ENCODE results near the gene ERC2. TPM values are rescaled to one million over a fixed set of nuclear protein-coding genes. Genes with fewer than 3 reads are reported as not detected.

Gene ERC2
- total RNA-seq, 1 donor from 2014 or later: 1.1 TPM

DNA sequence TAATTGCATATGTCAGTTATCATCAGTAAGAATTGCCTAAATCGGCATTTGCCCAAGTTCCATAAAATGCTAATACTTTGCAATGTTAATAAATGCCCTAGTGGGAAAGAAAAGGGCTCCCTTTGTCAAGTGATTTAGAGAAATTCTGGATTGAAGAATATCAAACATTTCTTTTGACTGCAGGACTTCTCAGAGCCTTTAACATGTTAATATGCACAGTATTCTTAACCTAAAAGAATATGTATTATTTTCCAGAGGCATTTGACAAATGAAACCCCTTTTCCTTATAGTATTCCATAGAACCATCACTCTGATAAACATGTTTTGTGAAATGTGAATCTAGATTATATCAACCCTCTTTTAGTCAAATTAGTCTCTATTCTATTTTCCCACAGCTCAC is 529.0 kb downstream of the ERC2 start:
- no peak for DNase-seq (ENCODE audit: low spot score)

DNA sequence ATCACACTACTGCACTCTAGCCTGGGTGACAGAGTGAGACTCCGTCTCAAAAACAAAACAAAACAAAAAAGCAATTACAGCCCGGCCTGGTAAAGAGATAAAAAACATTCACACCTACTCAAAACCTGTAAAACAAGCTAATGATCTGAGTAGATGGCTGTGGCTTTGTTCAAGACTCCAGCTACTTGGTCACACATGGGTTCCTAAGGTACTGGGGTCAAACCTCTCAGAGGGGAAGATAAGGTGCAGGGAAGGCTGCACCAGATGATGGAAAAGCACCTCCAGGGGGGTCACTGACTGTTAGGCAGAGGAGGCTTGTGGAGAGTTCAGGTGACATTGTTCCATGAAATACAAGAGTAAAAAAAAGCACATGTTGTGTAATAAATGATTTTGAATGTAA is 531.0 kb downstream of the ERC2 start:
- no peak for DNase-seq (ENCODE audit: low spot score)

DNA sequence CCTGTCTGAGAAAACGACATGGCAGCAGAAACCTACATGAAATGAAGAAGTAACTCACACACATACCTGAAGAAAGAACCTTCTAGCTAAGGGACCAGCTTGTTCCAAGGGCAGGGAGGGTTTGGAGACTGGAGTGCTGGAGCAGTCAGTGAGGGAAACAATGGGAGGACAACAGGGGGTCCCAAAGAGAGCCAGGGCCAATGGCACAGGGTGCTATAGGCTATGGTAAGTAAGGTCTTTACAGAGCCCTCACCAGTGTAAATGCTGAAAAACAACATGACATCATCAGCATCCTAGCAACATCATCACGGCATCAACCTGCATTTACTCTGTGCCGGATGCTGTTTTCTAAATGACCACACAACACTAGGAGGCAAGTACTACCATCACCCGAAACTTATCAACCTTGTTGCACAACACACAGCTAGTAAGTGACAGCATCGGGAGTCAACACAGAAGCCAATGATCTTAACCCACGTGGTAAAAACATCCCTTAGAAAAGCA is 531.7 kb downstream of the ERC2 start:
- no peak for DNase-seq (ENCODE audit: low spot score)

DNA sequence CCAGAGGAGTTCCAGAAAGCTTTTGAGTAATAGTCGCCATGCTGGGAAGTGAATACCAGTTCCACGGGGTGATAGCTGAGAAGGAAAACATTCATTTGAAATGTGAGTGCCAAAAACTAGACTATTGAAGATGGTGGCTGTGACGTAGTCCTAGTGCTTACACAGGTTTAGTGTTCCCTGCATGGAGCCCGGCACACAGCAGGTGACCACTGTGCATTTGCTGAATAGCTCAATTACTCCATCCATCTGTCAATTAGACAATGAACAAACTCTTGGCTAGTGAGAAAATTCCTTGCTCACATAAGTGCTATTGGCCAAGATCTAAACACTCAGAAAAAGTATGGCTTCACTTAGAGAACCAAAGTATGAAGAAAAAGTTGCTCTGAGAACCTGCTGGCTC is 533.0 kb downstream of the ERC2 start:
- no peak for DNase-seq (ENCODE audit: low spot score)

DNA sequence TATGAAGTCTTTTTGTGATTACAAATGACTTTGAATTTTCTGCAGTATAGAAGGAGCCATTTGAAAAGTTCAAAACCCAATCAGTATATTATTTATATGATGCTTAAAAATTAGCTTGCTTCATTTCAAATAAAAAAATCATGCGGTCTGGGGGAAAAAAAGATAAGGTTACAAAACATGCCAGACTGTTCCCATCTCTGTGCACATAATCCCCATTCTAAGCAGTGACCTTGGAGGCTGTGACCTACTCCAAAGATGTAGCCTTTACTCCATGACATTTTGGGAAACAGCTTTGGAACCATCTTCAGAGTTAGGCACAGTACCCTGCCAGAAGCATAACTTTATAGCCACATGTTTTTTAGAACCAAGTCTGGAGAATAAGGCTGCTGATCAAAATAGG is 533.5 kb downstream of the ERC2 start:
- no peak for DNase-seq (ENCODE audit: low spot score)

DNA sequence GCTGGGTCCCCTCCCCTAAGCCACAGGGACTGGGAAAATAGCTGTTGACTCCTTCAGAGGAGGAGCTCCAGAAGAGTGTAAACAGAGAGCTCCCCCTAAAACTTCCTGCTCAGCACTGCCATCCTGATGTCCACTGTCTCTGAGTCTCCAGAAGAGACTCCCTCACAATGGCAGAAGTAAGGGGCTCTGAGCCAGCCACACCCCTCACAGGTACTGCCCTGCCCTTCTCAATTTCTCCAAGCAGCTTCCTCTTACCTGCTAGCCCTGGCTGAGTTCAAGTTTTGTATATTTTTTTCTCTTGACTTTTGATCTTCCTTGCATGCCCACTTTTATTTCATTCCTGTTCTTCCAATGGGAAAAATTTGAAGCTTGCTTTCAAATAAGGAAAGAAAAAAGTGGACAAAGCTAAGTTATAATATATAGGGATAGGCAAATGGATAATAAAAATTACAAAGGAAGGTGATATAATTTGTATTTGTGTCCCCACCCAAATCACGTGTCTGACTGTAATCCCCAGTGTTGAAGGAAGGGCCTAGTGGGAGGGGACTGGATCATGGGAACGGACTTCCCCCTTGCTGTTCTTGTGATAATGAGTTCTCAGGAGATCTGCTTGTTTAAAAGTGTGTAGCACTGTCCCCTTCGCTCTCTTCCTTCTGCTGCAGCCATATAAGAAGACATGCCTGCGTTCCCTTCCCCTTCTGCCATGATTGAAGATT is 539.0 kb downstream of the ERC2 start:
- no peak for DNase-seq (ENCODE audit: low spot score)

DNA sequence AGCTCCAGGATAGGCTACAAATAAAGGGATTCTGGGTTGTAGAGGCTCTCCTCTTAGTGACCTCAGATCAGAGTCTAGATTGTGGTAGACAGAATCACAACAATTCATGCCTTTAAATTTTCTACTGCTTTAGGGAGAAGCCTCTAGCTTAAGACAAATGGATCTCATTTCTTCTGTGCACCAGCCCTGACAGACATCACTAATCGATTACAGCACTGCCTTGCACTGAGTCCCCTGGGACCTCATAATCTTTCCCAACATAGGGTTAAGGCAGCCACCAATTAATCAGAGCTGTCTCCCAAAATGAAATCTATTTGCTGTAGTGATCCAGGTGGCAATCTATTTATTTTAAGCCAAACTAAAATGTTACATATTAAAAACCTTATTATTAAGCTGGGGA is 544.6 kb downstream of the ERC2 start:
- DNase-seq (ENCODE audit: low spot score): no peak

DNA sequence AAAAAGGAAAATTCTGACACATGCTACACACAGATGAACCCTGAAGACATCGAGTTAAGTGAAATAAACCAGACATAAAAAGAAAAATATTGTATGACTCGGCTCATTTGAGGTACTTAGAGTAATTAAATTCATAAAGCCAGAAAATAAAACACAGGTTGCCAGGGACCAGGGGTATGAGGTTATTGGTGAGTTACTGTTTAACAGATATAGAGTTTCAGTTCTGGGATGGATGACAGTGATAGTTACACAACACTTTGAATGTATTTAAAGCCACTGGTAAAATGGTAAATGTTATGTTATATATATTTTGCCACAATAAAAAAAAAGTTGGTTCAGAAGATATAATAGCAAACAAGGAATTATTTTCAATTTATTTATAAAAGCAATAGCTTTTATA is 545.1 kb downstream of the ERC2 start:
- DNase-seq (ENCODE audit: low spot score): no peak

DNA sequence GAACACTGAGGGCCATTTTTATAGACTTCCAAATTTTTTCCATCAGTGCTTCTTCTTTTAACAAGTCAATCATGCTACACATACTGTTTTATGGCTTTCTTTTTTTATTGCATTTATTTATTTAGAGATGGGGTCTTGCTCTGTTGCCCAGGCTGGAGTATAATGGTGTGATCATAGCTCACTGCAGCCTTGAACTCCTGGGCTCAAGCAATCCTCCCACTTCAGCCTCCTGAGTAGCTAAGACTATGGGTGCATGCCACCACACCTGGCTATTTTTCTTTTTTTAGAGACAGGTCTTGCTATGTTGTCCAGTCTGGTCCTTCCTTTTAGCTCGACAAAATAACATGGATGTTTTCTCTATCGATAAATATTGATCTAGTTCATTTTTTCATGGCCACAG is 555.4 kb downstream of the ERC2 start:
- no peak for DNase-seq (ENCODE audit: low spot score)

DNA sequence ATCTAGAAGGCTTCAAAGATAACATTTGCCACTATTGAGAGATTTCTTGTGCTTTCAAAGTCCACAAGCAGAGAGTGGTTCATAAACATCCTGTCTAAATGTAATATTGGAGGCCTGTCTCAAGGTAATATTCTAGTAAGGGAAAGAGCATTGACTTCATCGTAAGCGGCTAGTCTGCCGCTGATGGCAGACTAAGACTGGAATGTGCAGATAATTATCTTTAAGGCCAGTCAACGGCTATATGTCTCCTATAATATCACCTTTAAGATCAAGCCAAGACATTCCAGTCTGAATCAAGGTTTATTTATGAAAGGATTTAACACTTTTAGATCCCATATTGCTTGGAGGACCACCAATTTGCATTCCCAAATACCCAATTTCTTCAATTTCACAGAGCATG is 557.0 kb downstream of the ERC2 start:
- no peak for DNase-seq (ENCODE audit: low spot score)

DNA sequence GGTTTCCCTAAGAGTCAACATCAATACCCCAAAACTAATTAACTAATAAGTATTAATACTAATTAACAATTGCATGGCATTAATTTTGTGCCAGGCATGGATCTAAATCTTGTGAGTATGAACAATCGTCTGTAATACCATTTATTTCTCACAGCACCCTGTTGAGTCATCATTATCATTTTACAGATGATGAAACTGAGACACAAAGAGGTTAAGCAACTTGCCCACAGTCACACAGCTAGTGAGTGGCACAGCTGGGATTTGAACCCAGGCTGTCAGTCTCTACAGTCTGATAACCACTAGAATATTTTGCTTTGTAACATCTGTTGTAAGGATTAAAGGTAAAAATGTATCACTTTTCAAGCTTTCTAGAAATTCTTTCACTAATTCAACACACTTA is 557.7 kb downstream of the ERC2 start:
- no peak for DNase-seq (ENCODE audit: low spot score)

DNA sequence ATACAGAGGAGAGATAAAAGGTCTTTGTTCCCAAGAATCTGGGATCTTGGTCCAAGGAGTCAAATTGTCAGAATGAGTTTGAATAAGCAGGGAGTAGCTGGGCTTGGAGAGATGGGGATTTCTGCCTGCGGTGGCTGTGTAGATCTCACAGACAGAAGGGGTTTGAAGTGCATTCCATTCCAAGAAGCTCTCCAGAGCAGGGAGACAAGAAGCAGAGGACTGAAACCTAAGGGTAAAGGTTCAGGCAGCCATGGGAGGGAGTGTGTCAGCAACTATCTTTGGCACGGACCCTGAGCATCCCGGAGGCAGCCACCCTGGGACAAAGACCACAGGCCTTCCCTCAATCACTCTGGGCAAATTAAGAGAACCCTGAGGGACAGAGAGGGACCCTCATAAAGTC is 558.9 kb downstream of the ERC2 start:
- DNase-seq (ENCODE audit: low spot score): no peak

DNA sequence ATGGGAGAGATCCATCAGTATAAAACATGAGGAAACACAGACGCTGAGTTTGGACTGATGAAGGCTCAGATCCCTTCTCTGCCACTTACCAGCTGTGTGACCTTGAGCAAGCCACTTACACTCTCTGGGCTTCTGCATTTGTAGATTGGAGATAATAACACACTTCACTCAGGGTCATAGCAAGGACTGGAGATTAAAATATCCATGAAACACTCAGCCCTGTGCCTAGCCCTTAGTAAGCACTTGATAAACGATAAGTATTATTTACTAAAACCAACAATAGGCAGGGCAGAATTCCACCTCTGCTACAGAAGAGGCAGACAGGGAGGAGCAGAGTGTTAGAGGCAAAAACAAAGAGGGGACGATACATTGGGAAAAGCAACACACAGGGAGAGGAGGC is 560.7 kb downstream of the ERC2 start:
- no peak for DNase-seq (ENCODE audit: low spot score)

DNA sequence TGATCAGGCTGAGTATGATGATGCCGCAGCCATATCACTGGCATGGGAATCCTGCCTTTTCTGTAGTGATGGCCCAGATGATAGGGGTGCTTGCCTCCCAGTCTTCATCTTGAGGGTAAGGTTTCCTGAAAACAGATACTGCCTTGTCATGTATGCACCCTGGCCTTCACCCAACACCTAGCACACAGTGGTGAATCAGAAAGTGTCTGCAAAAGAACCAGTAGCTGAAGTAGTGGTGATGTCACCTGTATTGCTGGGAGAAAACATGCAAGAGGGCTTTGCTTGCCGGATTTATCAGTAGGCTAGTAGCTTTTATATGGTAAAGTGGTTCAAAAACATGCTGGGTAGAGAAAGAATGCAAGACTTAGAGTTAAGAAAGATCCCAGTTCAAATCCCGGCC is 561.4 kb downstream of the ERC2 start:
- DNase-seq (ENCODE audit: low spot score): no peak

DNA sequence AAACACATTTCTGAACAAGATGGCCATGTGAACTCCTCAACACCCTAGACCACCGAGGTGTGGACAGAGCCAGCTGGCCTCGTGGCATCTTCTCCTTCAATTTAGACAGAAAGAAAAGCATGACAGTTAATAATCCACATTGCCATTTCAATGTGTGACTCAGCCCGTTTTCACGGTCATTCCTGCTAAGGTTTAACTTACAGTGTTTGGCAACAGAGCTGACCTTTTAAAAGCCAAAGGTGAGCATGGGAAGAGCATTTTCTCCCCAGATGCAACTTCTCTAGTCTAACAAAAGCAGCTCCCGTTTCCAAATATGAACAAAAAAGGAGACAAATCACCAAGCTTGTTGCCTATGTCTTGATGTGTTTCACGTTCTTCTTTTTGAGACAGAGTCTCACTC is 563.6 kb downstream of the ERC2 start:
- no peak for DNase-seq (ENCODE audit: low spot score)

DNA sequence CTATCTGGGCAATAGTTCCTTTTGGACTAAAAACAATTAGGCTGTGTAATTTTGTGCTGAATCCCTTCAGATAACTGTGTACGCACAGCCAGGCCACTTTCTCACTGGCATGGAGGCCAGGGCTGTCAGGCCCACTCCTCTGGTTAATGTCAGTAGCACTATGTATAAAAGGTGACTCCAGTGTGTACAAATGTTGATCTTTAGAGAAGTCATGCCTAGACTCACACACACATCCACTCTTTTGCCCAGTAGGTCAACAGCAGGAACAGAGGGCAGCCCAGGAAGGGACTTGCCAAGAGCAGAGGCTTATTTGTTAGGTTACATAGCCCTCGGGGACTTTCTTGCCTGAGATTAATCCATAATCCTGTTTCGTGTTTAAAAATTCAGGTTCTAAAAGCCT is 564.6 kb downstream of the ERC2 start:
- no peak for DNase-seq (ENCODE audit: low spot score)

DNA sequence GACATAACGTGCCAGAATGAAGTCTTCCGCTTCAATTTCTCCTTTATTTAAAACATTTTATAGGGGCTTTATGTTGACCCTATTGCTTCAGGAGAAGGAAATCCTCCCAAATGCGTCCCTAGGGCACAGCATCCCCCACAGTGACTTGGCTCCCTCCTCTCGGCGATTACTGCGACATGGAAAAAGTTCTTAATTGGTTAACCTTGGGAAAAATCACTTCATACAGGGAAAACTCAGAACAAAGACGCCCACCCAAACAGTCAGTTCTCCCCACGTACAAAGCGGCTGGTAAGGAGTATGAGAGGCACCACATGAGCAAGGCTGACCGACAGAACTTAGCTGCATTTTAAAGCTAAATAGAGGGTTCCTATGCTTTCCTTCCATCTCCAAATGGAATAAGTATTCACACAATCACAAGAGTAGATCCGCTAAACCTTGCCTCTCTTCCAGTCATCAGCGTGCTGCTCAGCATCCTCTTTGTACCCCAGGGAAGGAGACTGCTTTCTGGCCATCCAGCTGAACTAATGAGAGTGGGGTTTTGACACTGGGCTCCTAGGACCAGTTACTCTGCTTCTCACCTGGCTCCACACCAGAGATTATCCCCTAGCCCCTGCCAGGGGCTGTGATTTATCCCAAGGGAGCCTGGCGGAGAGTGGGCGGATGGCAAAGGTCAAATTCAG is 565.9 kb downstream of the ERC2 start:
- DNase-seq (ENCODE audit: low spot score): no peak

DNA sequence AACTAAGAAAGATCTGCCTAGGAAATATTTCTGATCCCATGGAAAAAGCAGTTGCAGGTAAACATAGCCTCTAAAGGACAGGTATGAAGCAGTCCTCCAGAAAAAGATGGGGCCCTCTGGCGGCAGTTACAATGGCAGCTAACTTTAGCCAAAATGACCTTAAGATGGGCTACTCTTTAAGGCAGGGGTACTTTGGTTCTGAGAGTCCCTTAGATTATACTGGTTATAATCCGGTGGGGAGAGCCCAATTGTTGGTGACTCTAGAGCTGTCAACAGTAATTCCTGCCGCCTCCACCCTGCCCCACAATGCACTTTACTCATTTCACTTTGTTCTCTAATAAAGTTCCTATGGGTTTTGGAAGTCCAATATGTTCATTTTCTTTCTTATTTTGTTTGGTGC is 568.4 kb downstream of the ERC2 start:
- no peak for DNase-seq (ENCODE audit: low spot score)

DNA sequence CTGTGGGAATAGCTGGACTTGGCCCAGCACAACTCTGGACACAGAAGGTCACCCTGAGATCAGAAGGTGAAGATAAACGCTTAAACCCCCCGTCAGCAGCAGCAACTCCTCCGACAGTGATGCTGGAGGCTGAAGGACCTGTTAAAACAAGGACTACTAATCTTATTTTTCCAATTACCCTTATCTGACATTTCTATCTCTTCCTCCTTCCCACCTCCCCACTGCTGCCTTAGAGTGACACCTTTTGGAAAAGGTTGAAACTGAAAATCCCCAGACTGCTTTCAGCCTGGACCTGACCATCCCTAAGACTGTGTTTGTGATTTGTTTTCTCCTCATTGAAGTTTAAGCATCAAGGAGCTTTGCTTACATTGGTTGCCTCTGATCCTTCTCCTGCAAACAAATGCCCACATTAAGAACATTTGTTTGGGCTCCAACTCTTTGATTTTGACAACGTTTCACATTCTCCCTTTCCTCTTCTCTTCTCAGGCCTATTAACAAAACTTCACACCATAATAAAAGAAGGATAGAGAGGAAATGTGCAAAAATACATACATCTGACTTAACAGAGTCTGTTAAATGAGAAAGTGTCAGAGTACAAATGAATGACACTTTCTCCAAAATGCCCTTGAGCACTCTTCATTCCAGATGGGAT is 570.6 kb downstream of the ERC2 start:
- no peak for DNase-seq (ENCODE audit: low spot score)

DNA sequence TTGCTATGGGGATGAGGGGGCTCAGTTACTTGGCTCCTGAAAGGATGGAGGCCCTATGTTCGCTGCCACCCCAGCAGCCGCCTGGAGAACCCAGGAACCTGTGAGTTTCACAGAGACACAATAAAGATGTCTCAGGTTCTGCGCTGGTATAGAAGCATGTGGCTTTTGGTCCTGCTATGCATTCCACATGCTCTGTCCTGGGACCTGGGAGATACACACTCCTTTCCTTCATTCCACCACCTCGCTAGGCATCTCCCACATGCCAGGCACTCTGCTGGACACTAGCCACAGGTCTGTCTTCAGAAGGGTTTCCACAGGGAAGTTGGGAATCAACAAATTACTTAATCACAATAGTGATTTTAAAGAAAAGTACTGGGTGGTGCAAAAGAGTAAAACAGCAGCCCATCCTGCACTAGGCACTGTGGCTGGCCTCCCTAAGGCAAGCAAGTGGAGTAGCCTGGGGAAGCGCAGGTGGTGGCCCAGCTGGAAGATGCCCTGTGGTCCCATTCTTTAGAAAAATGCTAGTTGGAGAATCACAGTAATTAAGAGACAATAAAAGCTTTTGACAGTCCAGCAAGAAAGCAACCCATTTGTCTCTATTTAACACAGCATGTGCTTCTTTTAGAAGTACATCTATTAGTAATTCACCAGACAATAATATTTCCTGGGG is 572.2 kb downstream of the ERC2 start:
- no peak for DNase-seq (ENCODE audit: low spot score)

DNA sequence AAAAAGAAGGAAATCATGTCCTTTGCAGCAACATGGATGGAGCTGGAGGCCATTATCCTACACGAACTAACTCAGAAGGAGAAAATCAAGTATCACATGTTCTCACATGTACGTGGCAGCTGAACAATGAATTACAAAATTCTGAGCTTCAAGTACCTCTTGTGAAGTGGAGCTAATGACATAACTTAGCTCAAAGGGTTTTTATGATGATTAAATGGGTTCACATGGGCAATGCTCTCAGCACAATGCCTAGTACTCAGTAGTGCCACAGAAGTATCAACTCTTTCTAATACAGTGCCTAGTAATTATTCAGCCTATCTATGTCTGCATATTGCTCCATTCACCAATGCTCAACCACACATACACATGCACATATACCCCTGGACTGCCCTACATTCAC is 573.7 kb downstream of the ERC2 start:
- no peak for DNase-seq (ENCODE audit: low spot score)

DNA sequence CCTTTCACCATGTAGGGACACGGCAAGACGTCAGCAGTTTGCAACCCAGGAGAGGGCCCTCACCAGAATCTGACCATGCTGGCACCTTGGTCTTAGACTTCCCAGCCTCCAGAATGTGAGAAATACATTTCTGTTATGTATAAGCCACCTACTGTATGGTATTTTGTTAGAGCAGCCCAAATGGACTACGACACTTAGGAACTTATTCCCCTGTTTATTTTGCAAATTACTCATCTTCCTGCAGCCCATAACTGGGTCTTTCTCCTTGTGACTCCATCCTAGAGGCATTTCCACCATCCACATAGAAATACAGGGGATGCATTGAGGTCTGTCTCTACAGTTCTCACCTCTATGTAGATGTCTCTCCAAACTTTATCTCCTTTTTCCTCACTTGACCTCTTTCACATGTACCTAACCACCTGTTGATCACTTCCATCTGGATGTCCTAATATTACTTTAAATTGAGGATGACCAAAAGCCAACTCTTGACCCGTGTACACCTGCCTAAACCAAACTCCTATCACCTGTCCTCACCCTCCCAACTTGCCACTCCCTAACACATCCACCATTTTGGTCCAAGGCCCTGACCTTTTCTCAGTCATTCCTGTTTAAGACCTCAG is 575.1 kb downstream of the ERC2 start:
- DNase-seq (ENCODE audit: low spot score): no peak
